GM19238 (cell line): ENCODE data around the gene ABCG2.

ENCODE experiments used
- DNase-seq: peaks from one replicate; pipeline ENCODE4 v3.0.0; 2011; ENCODE audit warnings: low spot score; ENCODE audit not compliant: insufficient read length

Gene ABCG2

GRCh38 chr4:88064410-88064809 is 94.0 kb downstream of the ABCG2 start:
- no peak for DNase-seq

GRCh38 chr4:88063634-88064296 is 94.7 kb downstream of the ABCG2 start:
- no peak for DNase-seq

GRCh38 chr4:88062843-88063242 is 95.6 kb downstream of the ABCG2 start:
- no peak for DNase-seq

- no peak for DNase-seq
These were observed 96.1 kb downstream of the ABCG2 start for GRCh38 chr4:88062311-88062710.

- DNase-seq = no peak
These were observed 98.0 kb downstream of the ABCG2 start for GRCh38 chr4:88060431-88060830.

GRCh38 chr4:88059766-88060165 is 98.7 kb downstream of the ABCG2 start:
- no peak for DNase-seq

GRCh38 chr4:88058295-88058694 is 100.1 kb downstream of the ABCG2 start:
- DNase-seq = no peak

- DNase-seq = no peak
These were observed 103.5 kb downstream of the ABCG2 start for GRCh38 chr4:88054901-88055300.

- no peak for DNase-seq
These were observed 104.2 kb downstream of the ABCG2 start for GRCh38 chr4:88054229-88054628.

- DNase-seq = no peak
These were observed 113.4 kb downstream of the ABCG2 start for GRCh38 chr4:88045021-88045420.

GRCh38 chr4:88043586-88044340 is 114.7 kb downstream of the ABCG2 start:
- DNase-seq = no peak

- DNase-seq = no peak
These were observed 115.4 kb downstream of the ABCG2 start for GRCh38 chr4:88043001-88043400.

GRCh38 chr4:88041626-88042025 is 116.8 kb downstream of the ABCG2 start:
- DNase-seq = no peak

GRCh38 chr4:88040707-88041106 is 117.7 kb downstream of the ABCG2 start:
- DNase-seq = no peak
